ENCODE measurements around the gene GPR25.
"Not testable (repeated sequence)": the region's sequence is repeated elsewhere in the genome, so short reads cannot be mapped to it uniquely, and the experiment has no call there.

The GPR25 gene

GRCh38 chr1:200911936-200912335 is 39.2 kb downstream of the GPR25 start:
- not testable (repeated sequence) for DNase-seq (ENCODE audit: low read depth, low spot score)

GRCh38 chr1:200912737-200913407 is 40.1 kb downstream of the GPR25 start:
- no peak for DNase-seq (ENCODE audit: low read depth, low spot score)

- no peak for DNase-seq (ENCODE audit: low read depth, low spot score)
These were observed 43.4 kb downstream of the GPR25 start for GRCh38 chr1:200916152-200916551.

GRCh38 chr1:200916681-200917080 is 43.9 kb downstream of the GPR25 start:
- no peak for DNase-seq (ENCODE audit: low read depth, low spot score)

- DNase-seq (ENCODE audit: low read depth, low spot score) = no peak
These were observed 44.6 kb downstream of the GPR25 start for GRCh38 chr1:200917291-200917817.

- no peak for DNase-seq (ENCODE audit: low read depth, low spot score)
These were observed 45.2 kb downstream of the GPR25 start for GRCh38 chr1:200918006-200918405.

- no peak for DNase-seq (ENCODE audit: low read depth, low spot score)
These were observed 46.6 kb downstream of the GPR25 start for GRCh38 chr1:200919386-200919785.

- DNase-seq (ENCODE audit: low read depth, low spot score) = no peak
These were observed 48.9 kb downstream of the GPR25 start for GRCh38 chr1:200921571-200922110.

- no peak for DNase-seq (ENCODE audit: low read depth, low spot score)
These were observed 49.6 kb downstream of the GPR25 start for GRCh38 chr1:200922406-200922805.

- no peak for DNase-seq (ENCODE audit: low read depth, low spot score)
These were observed 50.8 kb downstream of the GPR25 start for GRCh38 chr1:200923601-200924000.
